ENCODE results near the gene CELF4.
A peak's percentile ranks its signal among the peaks of the same experiment; 100 is the strongest.
"Not testable (repeated sequence)": the region's sequence is repeated elsewhere in the genome, so short reads cannot be mapped to it uniquely, and the experiment has no call there.

CELF4 gene

DNA sequence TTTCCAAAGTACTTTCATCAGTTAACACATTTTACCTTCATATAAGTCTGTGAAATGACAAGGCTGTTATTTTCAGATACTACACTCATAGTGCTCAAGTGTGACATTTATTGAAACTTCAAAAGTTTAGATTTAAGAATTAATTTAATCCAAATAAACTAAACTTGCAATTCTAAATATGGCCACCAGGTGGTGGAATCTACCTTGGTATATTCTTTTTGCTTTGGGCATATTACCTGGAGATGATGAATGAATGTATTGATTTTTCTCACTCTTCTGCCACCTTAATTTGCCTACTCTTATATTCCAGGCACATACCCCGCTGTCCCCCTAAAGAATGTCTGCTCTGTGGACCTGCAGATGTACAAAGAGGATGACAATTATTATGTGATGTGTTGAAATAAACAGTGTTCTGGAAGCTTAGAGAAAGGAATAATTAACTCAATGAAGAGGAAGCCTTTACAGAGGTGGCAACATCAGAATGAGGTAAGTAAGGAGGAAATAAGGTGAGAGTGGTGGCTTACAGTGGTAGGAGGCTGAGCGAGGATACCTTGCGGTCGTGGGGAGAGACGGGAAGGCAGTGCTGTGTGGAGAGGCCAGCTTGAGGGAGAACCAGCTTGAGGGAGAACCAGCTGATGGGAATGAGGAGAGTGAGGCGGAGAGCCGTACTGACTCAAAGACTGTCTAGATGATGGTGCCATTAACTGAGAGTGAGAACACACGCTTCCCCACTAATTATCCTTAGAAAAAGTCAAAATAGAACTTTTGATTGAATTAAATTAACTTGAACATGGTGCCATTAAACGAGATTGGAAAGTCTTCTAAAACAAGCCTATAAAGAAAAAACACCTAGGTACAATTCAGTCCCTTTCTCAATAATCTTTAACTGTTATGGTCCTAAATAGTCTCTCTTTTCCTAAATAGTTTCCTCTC, 179.5 kb downstream of the CELF4 start:
- DNase-seq, result peak; percentile 30

- DNase-seq, result no peak
Observed at GRCh38 chr18:37383846-37384595, 181.6 kb downstream of the CELF4 start.

DNA sequence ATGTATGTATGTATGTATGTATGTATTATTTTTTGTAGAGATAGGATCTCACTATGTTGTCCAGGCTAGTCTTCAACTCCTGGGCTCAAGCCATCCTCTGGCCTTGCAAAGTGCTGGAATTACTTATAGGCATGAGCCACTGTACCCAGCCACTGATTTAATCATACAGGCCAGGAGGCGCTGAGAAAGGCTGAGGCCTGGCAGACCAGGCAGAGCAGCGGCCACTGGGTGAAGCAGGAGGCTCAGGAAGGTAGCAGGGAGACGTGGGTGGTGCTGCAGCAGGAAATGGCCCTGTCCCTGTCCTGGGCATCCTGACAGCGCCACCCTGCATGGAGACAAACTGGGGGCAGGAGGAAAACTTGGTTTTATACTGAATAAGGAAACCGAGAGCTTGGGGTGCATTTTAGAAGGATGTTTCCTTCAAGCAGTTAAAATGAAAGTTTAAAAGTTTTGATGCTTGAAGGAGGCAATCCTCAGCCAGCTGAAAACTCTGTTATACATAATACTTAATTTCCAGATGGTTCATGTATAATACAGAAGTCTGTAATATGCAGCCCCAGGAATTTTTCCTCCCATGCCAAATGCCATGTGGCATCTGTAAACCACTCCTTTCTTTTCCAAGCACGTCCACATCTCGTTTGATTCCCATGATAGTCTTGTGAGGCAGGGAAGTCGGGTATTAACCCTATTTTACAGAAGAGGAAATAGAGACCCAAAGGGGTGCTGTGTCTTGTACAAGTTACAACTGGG, 182.4 kb downstream of the CELF4 start:
- no peak for DNase-seq

- no peak for DNase-seq
Observed at GRCh38 chr18:37381554-37381953, 184.0 kb downstream of the CELF4 start.

DNA sequence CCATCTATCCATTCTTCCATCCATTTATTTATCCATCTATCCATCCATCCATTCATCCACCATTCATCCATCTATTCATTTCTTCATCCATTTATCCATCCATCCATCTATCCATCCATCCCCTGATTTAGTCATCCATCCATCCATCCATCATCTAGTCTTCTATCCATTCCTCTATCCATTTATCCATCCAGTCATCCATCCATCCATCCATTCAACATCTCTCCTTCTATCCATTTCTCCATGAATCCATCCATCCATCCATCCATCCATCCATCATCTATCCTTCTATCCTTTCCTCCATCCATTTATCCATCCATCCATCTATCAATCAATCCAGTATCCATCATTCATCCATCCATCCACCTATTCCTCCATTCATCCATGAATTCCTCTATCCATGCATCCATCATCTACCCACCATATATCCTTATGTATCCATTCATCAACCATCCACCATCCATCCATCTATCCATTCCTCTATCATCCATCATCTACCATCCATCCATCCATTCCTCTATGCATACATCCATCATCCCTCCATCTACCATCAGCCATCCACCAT, 185.0 kb downstream of the CELF4 start:
- no peak for DNase-seq

GRCh38 chr18:37378336-37379010, 187.1 kb downstream of the CELF4 start:
- no peak for DNase-seq

GRCh38 chr18:37375181-37375580, 190.4 kb downstream of the CELF4 start:
- DNase-seq, result no peak

DNA sequence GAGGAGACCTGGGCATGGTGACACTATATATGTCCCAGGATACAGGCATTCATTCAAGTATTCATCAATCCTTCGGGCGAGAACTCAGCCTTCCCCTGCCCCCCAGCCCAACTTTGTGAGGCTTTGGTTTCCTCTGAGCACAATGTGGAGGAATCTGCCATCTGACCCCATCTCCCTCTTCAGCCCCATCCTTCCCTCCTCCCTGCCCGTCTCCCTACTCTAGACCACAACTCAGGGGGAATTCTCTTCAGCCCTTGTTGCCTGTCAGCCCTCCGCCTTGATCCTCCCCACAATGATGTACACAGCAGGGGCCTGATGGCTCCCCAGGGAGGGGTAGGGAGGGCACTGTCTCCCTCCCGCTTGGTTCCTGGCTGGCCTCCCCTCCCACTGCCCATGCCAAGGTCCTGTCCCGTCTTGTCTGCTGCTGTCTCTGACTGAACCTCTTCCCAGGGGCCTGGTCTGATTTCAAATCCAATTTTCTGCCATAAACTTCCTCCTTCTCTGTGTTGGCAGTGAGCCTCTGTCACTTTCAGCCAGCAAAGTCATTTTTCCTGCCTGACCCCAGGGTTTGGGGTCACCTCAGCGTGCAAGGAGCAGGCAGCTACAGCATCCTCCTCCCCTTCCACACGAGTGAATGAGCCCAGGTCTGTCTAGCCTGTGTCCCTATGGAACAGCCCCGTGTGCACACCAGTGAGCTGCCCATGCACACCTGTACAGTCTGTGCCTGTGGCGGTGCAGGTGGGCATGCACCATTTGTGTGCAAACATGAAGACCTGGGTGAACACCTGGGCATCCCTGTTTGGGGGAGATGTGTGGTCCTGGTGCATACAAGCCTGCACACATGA, 197.3 kb downstream of the CELF4 start:
- DNase-seq, result no peak

- DNase-seq, result peak; percentile 35
Observed at GRCh38 chr18:37364237-37364636, 201.4 kb downstream of the CELF4 start.

DNA sequence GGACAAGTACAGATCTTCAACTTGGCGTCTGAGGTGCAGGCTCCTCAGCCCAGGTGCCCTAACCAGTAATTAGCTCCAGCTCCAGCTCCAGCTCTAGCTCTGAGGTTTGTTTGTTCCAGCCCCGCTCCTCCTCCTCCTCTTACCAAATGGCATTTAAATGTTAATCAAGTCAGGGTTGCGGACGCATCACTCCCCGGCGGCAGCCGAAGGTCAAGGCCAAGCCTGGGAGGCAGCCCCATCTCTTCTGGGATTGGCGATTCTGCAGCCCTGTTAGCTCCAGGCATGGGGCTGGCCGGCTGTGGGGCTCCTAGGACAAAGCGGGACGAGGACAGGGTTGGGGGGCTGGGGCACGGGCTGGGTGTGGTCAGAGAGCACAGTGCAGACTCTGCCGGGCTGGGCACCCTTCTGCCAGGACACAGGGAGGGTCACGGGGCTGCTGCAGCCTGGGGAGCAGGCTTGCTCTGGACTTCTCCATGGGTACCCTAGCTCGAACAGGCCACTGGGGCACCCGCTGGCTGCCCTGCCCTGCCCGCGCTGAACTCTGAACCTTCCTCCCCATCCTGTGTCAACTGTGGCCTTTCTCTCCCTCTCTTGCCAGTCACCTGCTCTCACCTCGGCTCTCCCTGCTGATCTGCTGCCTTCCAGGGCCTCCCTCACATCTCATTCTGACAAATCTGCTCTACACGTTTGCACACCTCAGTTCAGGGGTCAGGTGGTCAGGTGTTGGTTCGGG, 203.3 kb downstream of the CELF4 start:
- no peak for DNase-seq

DNA sequence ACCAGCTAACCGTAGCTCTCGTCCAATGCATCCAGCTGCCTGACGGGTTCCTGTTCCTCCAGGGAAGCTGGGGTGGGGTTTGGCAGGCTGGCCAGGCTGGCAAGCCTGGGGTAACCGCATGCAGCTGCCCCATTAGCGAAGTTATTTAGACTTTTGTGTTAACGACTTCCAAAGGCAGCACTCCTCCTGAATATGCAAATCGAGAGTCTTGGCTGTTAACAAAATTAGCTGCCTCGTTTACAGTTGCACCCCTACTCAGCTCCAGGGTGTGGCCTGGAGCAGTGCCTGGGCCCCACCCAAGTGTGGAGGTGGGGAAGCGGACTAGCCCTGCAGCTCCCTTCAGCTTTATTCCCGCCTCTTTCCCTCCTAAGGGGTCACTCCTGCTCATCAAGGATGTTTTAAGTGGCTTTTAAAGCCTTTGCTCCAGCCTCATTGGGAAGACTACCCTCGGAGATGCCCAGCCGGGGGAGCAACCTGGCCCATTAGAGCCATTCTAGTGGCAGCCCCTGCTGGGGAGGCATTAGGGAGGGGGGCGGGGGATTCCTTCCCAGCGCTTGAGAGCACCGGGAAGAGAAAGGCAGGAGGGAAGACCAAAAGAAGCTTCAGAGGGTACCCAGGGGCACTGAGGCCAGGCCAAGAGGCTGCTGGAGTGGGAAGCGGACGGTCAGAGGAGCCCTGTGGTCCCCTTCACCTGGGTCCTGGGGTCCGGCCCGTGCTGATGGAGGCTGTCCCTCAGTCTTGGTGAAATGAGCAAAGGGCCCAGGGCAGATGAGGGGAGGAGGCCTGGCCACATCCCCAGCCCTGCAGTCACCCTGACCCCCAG, 204.1 kb downstream of the CELF4 start:
- DNase-seq, result no peak

GRCh38 chr18:37358061-37358460, 207.5 kb downstream of the CELF4 start:
- not testable (repeated sequence) for DNase-seq

- no peak for DNase-seq
Observed at GRCh38 chr18:37355772-37356171, 209.8 kb downstream of the CELF4 start.

DNA sequence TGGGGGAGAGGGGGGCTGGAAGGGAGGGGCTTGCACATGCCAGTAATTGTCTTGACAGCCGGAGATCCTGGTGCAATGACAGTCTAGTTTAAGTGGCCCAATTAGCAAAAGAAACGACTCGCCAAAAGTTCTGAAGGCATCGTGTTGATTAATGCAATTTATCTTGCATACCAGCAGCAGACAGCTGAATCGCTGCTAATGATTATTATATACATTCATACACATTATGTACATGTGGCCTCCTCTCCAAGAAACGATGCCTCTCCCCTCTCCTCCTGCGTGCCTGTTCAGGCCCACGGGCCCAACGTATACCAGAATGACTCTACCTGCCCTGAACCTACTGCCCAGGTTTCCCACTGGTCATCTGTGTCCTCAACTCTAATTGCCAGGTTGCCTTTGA, 214.5 kb downstream of the CELF4 start:
- no peak for DNase-seq

DNA sequence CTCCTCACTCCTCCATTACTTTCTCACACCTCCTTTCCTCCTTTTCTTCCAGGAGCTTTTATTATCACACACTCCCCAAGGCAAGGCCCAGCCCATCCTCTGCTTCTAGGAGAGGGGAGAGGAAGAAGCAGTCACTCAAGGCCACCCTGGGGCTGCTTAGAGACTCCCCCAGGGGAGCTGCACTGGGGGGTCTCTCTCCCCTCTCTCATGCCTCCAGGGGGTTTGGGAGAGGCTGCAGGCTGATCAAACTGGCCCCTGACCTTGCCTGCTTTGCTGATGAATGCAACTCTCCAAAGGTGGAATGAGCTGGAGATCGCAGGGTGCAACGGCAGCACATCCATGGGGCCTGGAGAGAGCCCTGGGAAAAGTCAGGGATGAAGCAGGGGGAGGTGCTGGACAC, 216.9 kb downstream of the CELF4 start:
- DNase-seq, result no peak

- DNase-seq, result no peak
Observed at GRCh38 chr18:37346048-37346447, 219.6 kb downstream of the CELF4 start.

- DNase-seq, result no peak
Observed at GRCh38 chr18:37343542-37343851, 222.1 kb downstream of the CELF4 start.

DNA sequence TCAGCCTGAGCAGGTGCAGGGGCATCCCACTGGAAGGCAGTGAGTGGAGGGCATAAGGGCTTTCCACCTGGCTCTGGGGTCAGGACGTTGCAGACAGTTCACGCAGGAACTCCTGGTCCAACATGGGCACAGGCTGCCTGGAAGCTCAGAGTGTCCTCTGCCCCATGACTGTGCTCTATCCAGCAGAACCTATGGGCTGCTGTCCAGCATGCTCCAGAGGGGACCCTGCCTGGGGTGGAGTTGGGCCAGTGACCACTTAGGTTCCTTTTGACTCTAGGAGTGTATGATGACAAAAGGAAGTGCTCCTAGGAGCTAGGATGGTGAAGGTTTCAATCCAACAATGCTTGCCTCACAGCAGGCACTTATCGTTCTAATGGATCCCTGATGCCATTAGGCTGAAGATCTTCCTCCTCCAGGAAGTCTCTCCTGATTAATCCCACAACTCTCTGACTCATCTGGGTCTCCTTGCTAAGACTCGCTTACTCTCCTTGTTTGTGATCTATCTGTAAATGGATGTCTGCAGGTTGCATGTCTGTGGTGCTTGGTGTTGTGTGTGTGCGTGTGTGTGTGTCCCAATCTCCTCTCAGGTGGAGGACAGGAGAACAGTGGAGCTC, 224.0 kb downstream of the CELF4 start:
- DNase-seq, result no peak

DNA sequence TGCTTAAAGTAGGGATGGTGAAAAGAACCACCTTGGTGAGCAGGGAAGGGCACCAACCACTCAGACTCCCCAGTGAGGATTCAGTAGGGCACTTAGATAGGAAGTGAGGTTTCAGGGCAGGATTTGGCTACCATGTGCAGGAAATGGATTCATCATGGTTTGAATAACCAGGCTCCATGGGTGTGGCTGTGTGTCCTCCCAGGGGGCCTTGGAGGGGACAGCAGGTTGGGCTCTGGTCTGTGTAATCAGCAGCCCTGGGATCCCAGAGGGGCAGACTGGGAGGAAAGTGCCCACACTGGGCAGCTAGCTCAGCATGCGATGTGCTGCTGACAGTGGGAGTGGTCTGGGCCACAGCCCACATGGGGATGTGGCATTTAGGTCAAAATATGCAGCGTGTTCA, 224.6 kb downstream of the CELF4 start:
- no peak for DNase-seq
